NCI-H2227 treated with DMSO at 0.1 percent for 48 hours (cell line): ENCODE data around the gene ZNF12.
"Not testable (repeated sequence)": the region's sequence is repeated elsewhere in the genome, so short reads cannot be mapped to it uniquely, and the experiment has no call there.

ENCODE experiments used
- DNase-seq: peaks from one replicate; lab custom pipeline; 2025; lab: John Stamatoyannopoulos, UW

Gene ZNF12

GRCh38 chr7:6691609-6692106 lies 15.1 kb downstream of the ZNF12 start:
- DNase-seq, result no peak

GRCh38 chr7:6691103-6691502 lies 15.6 kb downstream of the ZNF12 start:
- DNase-seq, result no peak

DNA sequence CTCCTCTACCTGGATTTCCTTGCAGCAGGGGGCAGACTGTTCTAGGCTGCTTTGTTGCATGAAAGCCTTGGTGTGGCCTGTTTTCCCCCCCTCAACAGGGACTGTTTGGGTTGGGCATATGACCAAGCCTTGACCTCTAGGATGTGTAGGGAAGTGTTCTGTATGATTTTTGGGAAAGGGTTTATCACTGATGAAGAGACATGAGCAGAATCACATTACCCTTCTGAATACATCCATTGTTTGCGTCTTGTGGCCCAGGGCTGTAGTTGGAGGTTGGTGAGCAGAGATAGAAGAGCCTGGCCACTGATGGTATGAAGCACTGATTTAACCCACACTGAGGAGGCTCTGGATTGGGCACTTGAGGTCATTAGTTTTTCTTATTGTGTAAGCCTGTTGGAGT lies 26.6 kb downstream of the ZNF12 start:
- no peak for DNase-seq

- DNase-seq, result no peak
Measured at GRCh38 chr7:6675807-6676405, 30.8 kb downstream of the ZNF12 start.

DNA sequence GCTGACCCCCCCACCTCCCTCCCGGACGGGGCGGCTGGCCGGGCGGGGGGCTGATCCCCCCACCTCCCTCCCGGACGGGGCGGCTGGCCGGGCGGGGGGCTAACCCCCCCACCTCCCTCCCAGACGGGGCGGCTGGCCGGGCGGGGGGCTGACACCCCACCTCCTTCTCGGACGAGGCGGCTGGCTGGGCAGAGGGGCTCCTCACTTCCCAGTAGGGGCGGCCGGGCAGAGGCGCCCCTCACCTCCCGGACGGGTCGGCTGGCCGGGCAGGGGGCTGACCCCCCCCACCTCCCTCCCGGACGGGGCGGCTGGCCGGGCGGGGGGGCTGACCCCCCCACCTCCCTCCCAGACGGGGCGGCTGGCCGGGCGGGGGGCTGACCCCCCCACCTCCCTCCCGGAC lies 35.9 kb downstream of the ZNF12 start:
- not testable (repeated sequence) for DNase-seq

DNA sequence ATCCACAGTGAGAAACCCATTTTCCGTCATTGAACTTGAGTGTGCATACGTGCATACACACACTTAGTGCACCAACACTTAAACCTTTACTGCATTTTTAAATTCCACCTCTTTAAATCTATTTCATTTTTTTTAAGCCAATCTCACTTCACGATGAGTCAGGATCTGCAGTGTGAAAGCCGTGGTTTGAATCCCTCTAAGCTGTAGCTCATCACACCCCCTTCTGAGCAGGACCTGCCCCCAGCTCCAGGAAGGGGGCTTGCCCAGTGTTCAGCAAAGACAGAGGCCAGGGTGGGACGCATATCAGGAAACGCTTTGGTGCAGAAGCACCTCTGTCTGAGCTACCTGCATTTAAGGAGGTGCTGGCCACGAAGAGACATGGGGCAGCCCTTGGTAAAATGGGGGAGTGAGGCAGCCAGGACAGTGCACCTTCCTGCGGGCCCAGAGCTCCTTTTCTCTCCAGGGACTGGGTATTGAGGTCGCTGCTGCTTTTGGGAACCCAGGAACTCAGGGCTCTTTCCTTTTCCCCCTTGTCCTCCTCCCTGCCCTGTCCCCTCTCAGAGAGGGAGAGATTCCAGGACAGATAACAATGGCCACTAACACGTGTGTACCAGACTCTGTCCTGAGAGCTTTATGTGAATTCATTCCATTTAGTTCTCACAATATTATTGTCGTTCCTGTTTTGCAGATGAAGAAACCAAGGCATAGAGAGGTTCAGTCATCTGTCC lies 48.0 kb downstream of the ZNF12 start:
- no peak for DNase-seq

DNA sequence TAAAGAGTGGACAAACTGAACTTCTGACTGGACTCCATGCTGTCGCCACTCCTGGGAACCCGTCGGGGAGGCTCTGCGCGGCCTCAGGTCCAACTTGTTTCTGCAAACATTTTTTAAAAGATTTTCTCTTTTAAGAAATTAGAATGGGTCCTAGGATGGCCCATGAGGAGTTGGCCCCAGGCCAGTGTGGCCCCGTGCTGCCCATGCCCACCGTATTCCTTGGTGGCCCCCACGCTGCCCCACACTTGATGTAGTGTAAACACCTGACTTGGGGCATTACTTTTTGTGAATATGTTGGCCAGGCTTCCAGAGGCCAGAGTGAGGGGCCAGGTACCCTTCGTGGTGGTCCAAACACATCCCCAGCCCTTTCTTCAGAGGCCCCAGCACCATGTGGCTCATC lies 50.3 kb downstream of the ZNF12 start:
- no peak for DNase-seq

- no peak for DNase-seq
Measured at GRCh38 chr7:6655636-6656385, 50.9 kb downstream of the ZNF12 start.

DNA sequence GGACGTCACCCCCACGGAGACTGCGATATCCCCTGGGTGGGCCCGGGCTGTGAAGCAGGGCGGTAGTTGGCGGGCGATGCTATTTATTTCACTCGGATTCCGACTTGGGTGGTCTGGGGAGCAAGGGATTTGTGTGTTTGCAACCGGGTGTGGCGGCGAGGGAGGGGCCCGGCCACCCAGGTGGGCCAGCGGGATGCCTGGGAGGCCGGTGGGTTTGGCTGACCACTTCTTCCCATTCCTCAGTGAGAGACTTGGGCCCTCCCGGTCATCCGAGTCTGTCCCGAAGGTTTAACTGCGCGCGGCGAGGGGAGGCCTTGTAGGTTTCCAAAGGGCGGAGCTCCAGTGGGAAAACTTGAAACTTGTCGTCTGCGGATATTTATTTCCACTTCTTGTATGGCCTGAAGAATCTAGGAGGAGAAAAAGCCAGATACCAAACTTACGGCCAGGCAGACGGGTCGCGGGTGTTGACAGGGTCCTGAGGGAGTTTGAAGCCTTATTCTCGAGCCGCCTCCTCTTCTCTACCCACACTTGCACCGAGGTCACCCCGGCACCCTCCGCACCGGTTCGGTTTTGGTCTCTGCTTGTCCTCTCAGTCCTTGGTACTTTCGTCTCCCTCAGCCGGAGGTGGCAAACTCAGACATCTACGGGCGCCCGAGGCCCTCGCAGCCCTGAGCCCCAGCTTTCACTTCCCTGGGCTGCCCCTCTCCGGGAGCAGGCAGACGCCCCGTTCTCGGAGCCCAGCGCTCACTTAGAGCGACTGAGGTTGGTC lies 51.7 kb downstream of the ZNF12 start:
- DNase-seq, result no peak

DNA sequence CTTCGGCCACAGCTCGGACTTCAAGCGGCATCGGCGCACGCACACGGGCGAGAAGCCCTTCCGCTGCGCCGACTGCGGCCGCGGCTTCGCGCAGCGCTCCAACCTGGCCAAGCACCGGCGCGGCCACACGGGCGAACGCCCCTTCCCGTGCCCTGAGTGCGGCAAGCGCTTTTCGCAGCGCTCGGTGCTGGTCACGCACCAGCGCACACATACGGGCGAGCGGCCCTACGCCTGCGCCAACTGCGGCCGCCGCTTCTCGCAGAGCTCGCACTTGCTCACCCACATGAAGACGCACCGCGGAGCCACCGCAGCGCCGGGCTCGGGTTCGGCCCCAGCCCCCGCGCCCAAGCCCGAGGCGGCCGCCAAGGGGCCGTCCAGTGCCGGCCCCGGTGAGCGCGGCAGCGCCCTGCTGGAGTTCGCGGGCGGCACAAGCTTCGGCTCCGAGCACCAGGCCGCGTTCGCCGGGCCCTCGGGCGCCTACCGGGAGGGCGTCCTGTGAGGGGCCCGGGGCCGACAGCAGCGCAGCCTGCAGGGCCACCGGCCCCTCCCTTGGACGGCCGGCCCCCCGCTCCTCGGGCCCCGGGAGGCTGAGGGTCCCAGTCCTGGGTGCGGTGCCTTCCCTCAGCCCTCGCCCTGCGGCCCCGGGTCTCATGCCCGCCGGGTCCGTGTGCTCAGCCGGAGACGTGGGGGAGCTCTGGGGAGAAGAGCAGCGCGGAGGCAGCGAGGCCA lies 52.5 kb downstream of the ZNF12 start:
- DNase-seq, result no peak

- DNase-seq, result no peak
Measured at GRCh38 chr7:6653071-6654003, 53.4 kb downstream of the ZNF12 start.

GRCh38 chr7:6652446-6653011 lies 54.2 kb downstream of the ZNF12 start:
- DNase-seq, result no peak

GRCh38 chr7:6651851-6652445 lies 54.8 kb downstream of the ZNF12 start:
- DNase-seq, result no peak

GRCh38 chr7:6650521-6651011 lies 56.2 kb downstream of the ZNF12 start:
- DNase-seq, result no peak

DNA sequence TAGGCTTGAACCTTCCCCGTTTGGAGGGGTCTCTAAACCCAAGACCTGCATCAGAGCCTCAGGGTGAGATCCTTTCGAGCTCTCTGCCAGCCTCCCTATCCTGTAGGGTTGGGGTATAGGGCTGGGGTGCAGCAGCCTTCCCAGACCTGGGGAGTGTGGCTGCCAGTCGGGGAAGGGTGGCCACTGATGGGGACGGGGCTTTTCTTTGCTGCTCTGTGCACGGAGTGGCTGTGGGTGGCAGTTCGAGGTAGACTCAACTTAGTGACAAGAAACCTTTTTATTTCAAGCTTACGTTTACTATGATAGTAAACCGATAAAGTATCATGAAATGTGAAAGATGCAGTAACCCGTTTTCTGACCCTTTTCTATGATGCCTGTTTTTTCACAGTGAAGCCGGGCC lies 56.7 kb downstream of the ZNF12 start:
- no peak for DNase-seq

GRCh38 chr7:6649241-6649961 lies 57.3 kb downstream of the ZNF12 start:
- DNase-seq, result no peak

GRCh38 chr7:6648815-6649104 lies 58.0 kb downstream of the ZNF12 start:
- no peak for DNase-seq

DNA sequence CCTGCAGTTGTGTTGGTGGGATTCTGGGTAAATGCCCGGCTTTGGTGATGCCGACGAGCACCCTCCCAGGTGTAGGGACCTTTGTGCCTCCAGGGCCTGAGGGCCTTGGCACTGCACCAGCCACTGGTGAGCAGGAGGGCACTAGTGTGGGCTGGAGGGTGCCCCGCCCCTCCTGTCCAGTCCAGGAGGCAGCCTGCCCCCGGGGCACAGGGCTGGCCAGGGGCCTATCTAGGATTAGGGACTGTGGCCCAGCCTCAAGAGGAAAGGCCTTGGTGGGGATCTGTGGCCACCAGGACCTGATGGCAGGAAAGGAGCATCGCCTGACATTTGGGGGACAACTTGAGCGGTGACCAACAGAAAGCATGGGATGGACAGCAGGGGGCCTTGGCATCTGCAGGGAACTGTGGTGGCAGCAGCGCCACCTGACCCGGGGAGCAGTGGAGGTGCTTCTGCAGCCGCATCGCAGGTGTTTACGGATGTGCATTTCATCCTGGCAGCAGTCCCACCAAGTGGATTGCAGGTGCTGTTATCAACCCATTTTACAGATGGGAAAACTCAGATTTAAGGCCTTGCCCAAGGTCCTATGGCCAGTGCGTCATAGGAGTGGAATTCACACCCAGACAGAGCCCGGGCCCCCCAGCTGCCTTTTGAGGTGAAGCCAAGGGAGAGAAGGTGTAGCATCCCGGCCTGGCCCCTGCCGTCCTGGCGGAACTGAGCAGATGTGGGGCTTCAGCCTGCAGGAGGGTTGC lies 58.5 kb downstream of the ZNF12 start:
- DNase-seq, result no peak
